ENCODE measurements around the gene PDE11A. TPM values are rescaled to one million over a fixed set of nuclear protein-coding genes. Genes with fewer than 3 reads are reported as not detected.

Gene PDE11A
- total RNA-seq, 1 experiment from 2014 or later: 0.13 TPM

DNA sequence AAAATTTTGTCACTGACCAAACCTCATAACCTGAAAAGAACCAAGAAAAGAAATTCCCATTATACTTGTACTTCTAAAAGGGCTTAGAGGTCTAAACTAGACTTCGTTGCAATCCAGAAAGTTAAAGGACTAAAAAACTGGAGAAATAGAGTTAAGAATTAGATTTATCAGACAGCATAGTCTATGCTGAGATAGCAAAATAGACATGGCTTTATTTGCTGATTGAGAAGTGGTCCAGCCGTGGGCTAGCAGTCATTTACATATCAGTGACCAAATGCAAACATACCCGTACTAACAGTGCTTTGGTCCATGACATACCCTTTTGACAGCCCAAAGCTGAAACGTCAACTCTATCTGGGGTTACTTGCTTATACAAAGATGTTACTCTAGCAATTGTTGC lies 456.5 kb downstream of the PDE11A start:
- Histone ChIP-seq H4K20me1 (ENCODE audit: control insufficient read depth, insufficient read depth, insufficient read length) (no peaks in the 10 kb centered on the region), H3K79me2 (ENCODE audit: insufficient read depth, low read length) (no peaks in the 10 kb centered on the region), H4K5ac (ENCODE audit: insufficient read length, low read depth, low read length) (no peak overlapping the region), H3K9me3 (ENCODE audit: control insufficient read depth, low read depth, low read length) (no peaks in the 10 kb centered on the region), H2BK20ac (ENCODE audit: low read depth, low read length, poor library complexity, severe bottlenecking) (no peak overlapping the region), H2AK5ac (ENCODE audit: insufficient read length, low read length) (no peak overlapping the region), H3K27ac (ENCODE audit: insufficient read length, low read depth, low read length) (no peak overlapping the region), H4K8ac (replicated peaks; ENCODE audit: insufficient read length, low read depth, low read length) (no peak overlapping the region), H3K18ac (ENCODE audit: insufficient read length, low read depth, low read length) (no peak overlapping the region), H3K56ac (ENCODE audit: insufficient read length, low read depth, low read length) (no peak overlapping the region), H3K14ac (ENCODE audit: insufficient read depth, low read length) (no peak overlapping the region), H2BK5ac (ENCODE audit: insufficient read length, low read length) (no peak overlapping the region), H2BK120ac (ENCODE audit: low read depth, low read length, poor library complexity, severe bottlenecking) (no peak overlapping the region), H3K9ac (ENCODE audit: extremely low read depth, insufficient read length, low read length) (no peak overlapping the region), H3K4me1 (ENCODE audit: insufficient read depth, low read length) (no peaks in the 10 kb centered on the region), H3K4me2 (ENCODE audit: insufficient read depth, insufficient read length, low read length) (no peak overlapping the region), H3K23me2 (ENCODE audit: insufficient read length, low read depth, low read length, poor library complexity, severe bottlenecking) (peaks cover 9% of the 10 kb centered on the region), H2BK15ac (ENCODE audit: low read depth, low read length) (no peak overlapping the region), H2AFZ (ENCODE audit: low read length) (no peak overlapping the region), H3K27me3 (ENCODE audit: insufficient read depth, low read length) (no peaks in the 10 kb centered on the region), H2BK12ac (ENCODE audit: insufficient read length, low read depth, low read length) (no peak overlapping the region), H3K23ac (ENCODE audit: insufficient read length, low read depth, low read length) (no peak overlapping the region), H3K79me1 (ENCODE audit: insufficient read depth, low read depth, low read length, poor library complexity, severe bottlenecking) (no peaks in the 10 kb centered on the region), H3K4ac (ENCODE audit: low read depth, low read length) (no peak overlapping the region), H4K91ac (ENCODE audit: insufficient read length, low read depth, low read length) (no peak overlapping the region), H3T11ph (ENCODE audit: low read length) (no peak overlapping the region)
- H3K4me3 Mint-ChIP-seq: no peak overlapping the region
- DNase-seq: no peak
- H3K27ac Mint-ChIP-seq: no peak overlapping the region
- no peaks in the 10 kb centered on the region for H3K36me3 Mint-ChIP-seq (ENCODE audit: insufficient read depth in 1 of 3, low read depth in 3 of 3)
- TF ChIP-seq, protein P1, sequence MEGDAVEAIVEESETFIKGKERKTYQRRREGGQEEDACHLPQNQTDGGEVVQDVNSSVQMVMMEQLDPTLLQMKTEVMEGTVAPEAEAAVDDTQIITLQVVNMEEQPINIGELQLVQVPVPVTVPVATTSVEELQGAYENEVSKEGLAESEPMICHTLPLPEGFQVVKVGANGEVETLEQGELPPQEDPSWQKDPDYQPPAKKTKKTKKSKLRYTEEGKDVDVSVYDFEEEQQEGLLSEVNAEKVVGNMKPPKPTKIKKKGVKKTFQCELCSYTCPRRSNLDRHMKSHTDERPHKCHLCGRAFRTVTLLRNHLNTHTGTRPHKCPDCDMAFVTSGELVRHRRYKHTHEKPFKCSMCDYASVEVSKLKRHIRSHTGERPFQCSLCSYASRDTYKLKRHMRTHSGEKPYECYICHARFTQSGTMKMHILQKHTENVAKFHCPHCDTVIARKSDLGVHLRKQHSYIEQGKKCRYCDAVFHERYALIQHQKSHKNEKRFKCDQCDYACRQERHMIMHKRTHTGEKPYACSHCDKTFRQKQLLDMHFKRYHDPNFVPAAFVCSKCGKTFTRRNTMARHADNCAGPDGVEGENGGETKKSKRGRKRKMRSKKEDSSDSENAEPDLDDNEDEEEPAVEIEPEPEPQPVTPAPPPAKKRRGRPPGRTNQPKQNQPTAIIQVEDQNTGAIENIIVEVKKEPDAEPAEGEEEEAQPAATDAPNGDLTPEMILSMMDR (conservative IDR thresholded peaks at IDR 0.05): no peak
- H3K4me1 Mint-ChIP-seq: peaks cover 11 to 22% of the 10 kb centered on the region in 2 experiments
- WGBS (ENCODE audit: extremely low coverage, insufficient read length, low lambda C conversion rate): no CpG with 5 or more reads among the region's 4 CpGs
- H3K27me3 Mint-ChIP-seq (ENCODE audit: low read depth): peaks cover 6% of the 10 kb centered on the region; the same call in 1 of the 2 replicates
- H3K9me3 Mint-ChIP-seq: no peaks in the 10 kb centered on the region
